CD4-positive, alpha-beta T cell treated with Interleukin-6 for 4 hours (primary cell): ENCODE data around the gene LMTK2.
A peak's percentile ranks its signal among the peaks of the same experiment; 100 is the strongest.

Source experiments
- DNase-seq: peaks from one replicate; pipeline ENCODE4 v3.0.0-alpha.2; 2020; ENCODE audit warnings: mixed read lengths

The LMTK2 gene

GRCh38 chr7:98178762-98179490 lies 72.3 kb downstream of the LMTK2 start:
- DNase-seq: no peak

- DNase-seq: no peak
These were observed 74.1 kb downstream of the LMTK2 start for GRCh38 chr7:98180751-98181150.

- DNase-seq: no peak
These were observed 78.4 kb downstream of the LMTK2 start for GRCh38 chr7:98185101-98185500.

- DNase-seq: no peak
These were observed 79.9 kb downstream of the LMTK2 start for GRCh38 chr7:98186452-98187137.

GRCh38 chr7:98187138-98187502 lies 80.5 kb downstream of the LMTK2 start:
- no peak for DNase-seq

GRCh38 chr7:98189559-98189958 lies 82.9 kb downstream of the LMTK2 start:
- DNase-seq: no peak

- no peak for DNase-seq
These were observed 85.2 kb downstream of the LMTK2 start for GRCh38 chr7:98191668-98192431.

- DNase-seq: no peak
These were observed 86.3 kb downstream of the LMTK2 start for GRCh38 chr7:98192781-98193457.

- no peak for DNase-seq
These were observed 87.0 kb downstream of the LMTK2 start for GRCh38 chr7:98193474-98194180.

GRCh38 chr7:98194186-98194585 lies 87.5 kb downstream of the LMTK2 start:
- no peak for DNase-seq

- no peak for DNase-seq
These were observed 88.2 kb downstream of the LMTK2 start for GRCh38 chr7:98194672-98195457.

- DNase-seq: no peak
These were observed 90.3 kb downstream of the LMTK2 start for GRCh38 chr7:98196706-98197605.

- no peak for DNase-seq
These were observed 92.5 kb downstream of the LMTK2 start for GRCh38 chr7:98199131-98199530.

GRCh38 chr7:98200364-98200763 lies 93.7 kb downstream of the LMTK2 start:
- no peak for DNase-seq

GRCh38 chr7:98202367-98203195 lies 95.9 kb downstream of the LMTK2 start:
- peak; percentile 79 for DNase-seq

- no peak for DNase-seq
These were observed 96.8 kb downstream of the LMTK2 start for GRCh38 chr7:98203261-98203963.

GRCh38 chr7:98203964-98204605 lies 97.4 kb downstream of the LMTK2 start:
- no peak for DNase-seq

GRCh38 chr7:98204670-98205069 lies 98.0 kb downstream of the LMTK2 start:
- no peak for DNase-seq
